ENCODE data around the gene CARD14. TPM values are rescaled to one million over a fixed set of nuclear protein-coding genes. Genes with fewer than 3 reads are reported as not detected.

CARD14 gene
- total RNA-seq, 1 donor from 2014 or later = 0.50 TPM

GRCh38 chr17:80212962-80213642, 43.3 kb downstream of the CARD14 start:
- Histone ChIP-seq H3K4me1 (peaks cover 8% of the 10 kb centered on the region), H3K9me3 (no peaks in the 10 kb centered on the region), H3K27me3 (ENCODE audit: low read depth) (no peaks in the 10 kb centered on the region), H3K4me3 (no peak overlapping the region), H3K36me3 (peaks cover 90% of the 10 kb centered on the region), H3K27ac (no peak overlapping the region)
- intact Hi-C loops (cut with DNase I) = no loop called here
- TF ChIP-seq CTCF (IDR thresholded peaks at IDR 0.05) = no peak
- ATAC-seq (peak; percentile 9 to 43), DNase-seq (peak; percentile 87)

DNA sequence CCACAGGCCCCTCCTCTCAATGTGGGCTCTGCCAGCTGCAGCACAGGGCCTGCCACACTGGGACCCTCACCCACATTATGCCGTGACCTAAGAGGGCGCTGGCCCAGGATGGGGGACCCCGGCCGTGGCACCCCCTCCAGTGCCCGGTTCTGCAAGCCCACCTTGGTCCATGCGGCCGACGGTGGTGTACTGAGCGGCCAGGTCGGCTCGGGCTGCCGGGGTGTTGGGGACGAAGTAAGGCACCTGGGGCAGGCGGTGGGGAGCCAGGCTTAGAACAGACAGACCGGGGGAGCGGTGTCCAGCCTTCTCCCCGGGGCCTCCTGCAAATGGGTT, 43.8 kb downstream of the CARD14 start:
- peaks cover 85% of the 10 kb centered on the region for H3K36me3 ChIP-seq
- peaks cover 13% of the 10 kb centered on the region for H3K4me1 ChIP-seq
- intact Hi-C loops (cut with DNase I) = no loop called here
- H3K4me3 ChIP-seq = no peak overlapping the region
- no peak for TF ChIP-seq CTCF (IDR thresholded peaks at IDR 0.05)
- no peak for ATAC-seq
- H3K9me3 ChIP-seq = no peaks in the 10 kb centered on the region
- DNase-seq = no peak
- H3K27ac ChIP-seq = no peak overlapping the region
- H3K27me3 ChIP-seq (ENCODE audit: low read depth) = no peaks in the 10 kb centered on the region

GRCh38 chr17:80214012-80214877, 44.4 kb downstream of the CARD14 start:
- no peak for ATAC-seq
- Histone ChIP-seq H3K27ac (no peak overlapping the region), H3K4me1 (peaks cover 19% of the 10 kb centered on the region), H3K4me3 (no peak overlapping the region), H3K9me3 (no peaks in the 10 kb centered on the region), H3K27me3 (ENCODE audit: low read depth) (no peaks in the 10 kb centered on the region), H3K36me3 (peaks cover 78% of the 10 kb centered on the region)
- intact Hi-C loops (cut with DNase I) = no loop called here
- no peak for DNase-seq
- no peak for TF ChIP-seq CTCF (IDR thresholded peaks at IDR 0.05)

DNA sequence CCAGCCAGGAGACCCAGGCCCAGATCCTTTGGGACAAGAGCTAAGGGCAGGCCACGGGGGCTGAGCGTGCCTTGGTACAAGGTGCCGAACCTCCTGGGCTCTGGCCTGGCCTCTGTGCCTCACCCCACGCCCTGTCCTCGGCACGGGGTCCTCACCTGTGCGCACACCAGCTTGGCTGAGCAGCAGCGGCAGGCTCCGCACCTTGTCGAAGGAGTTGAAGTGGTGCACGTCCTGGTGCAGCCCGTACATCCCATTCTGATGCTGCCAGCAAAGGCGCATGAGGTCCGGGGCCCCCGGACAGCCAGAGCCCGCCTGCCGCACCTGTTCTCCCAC, 45.0 kb downstream of the CARD14 start:
- H3K36me3 ChIP-seq = peaks cover 75% of the 10 kb centered on the region
- no peak overlapping the region for H3K4me3 ChIP-seq
- peaks cover 22% of the 10 kb centered on the region for H3K4me1 ChIP-seq
- DNase-seq (no peak), ATAC-seq (no peak)
- no peak for TF ChIP-seq CTCF (IDR thresholded peaks at IDR 0.05)
- no peak overlapping the region for H3K27ac ChIP-seq
- intact Hi-C loops (cut with DNase I) = no loop called here
- no peaks in the 10 kb centered on the region for H3K9me3 ChIP-seq
- no peaks in the 10 kb centered on the region for H3K27me3 ChIP-seq (ENCODE audit: low read depth)

- Histone ChIP-seq H3K9me3 (no peaks in the 10 kb centered on the region), H3K27ac (no peak overlapping the region), H3K36me3 (peaks cover 55% of the 10 kb centered on the region), H3K27me3 (ENCODE audit: low read depth) (no peaks in the 10 kb centered on the region), H3K4me3 (no peak overlapping the region), H3K4me1 (peaks cover 32% of the 10 kb centered on the region)
- DNase-seq = no peak
- no peak for ATAC-seq
- intact Hi-C loops (cut with DNase I) = no loop called here
- no peak for TF ChIP-seq CTCF (IDR thresholded peaks at IDR 0.05)
These were observed 46.9 kb downstream of the CARD14 start for GRCh38 chr17:80216473-80217456.
